HUES6 (cell line): ENCODE data around the gene ZPBP2.
"Not testable (repeated sequence)": the region's sequence is repeated elsewhere in the genome, so short reads cannot be mapped to it uniquely, and the experiment has no call there.

Experiments used
- H3K27ac ChIP-seq: 2 replicates; pipeline ENCODE4 v1.7.0; 2013; ENCODE audit warnings: low read depth, mild to moderate bottlenecking, low read length, inconsistent platforms
- H3K27me3 ChIP-seq: 2 replicates; pipeline ENCODE4 v1.6.1; 2013; ENCODE audit warnings: low read length; ENCODE audit not compliant: control insufficient read depth, insufficient read depth
- H3K36me3 ChIP-seq: 2 replicates; pipeline ENCODE4 v1.6.1; 2013; ENCODE audit warnings: low read length; ENCODE audit not compliant: control insufficient read depth, insufficient read depth
- H3K4me1 ChIP-seq: 2 replicates; pipeline ENCODE4 v1.6.1; 2013; ENCODE audit warnings: low read length; ENCODE audit not compliant: control insufficient read depth, insufficient read depth
- H3K4me3 ChIP-seq: 2 replicates; pipeline ENCODE4 v1.5.1; 2013; ENCODE audit warnings: low read depth, low read length
- H3K9ac ChIP-seq: one replicate; pipeline ENCODE4 v1.6.1; 2013; ENCODE audit warnings: mild to moderate bottlenecking, low read length
- H3K9me3 ChIP-seq: 2 replicates; pipeline ENCODE4 v1.6.1; 2013; ENCODE audit warnings: low read depth, low read length; ENCODE audit not compliant: control insufficient read depth, insufficient read depth

ZPBP2 gene

GRCh38 chr17:39835038-39835786 lies 32.8 kb upstream of the ZPBP2 start:
- H3K27me3 ChIP-seq, result no peaks in the 10 kb centered on the region
- no peaks in the 10 kb centered on the region for H3K4me1 ChIP-seq
- H3K4me3 ChIP-seq, result no peak overlapping the region
- no peaks in the 10 kb centered on the region for H3K36me3 ChIP-seq
- peaks cover 3% of the 10 kb centered on the region; the same call in 1 of the 2 replicates for H3K9me3 ChIP-seq
- no peak overlapping the region for H3K9ac ChIP-seq
- no peak overlapping the region for H3K27ac ChIP-seq

- H3K36me3 ChIP-seq, result no peaks in the 10 kb centered on the region
These were observed 31.9 kb upstream of the ZPBP2 start for GRCh38 chr17:39836117-39836516.

GRCh38 chr17:39838057-39838456 lies 29.9 kb upstream of the ZPBP2 start:
- Histone ChIP-seq H3K9ac (no peak overlapping the region), H3K4me1 (no peaks in the 10 kb centered on the region), H3K9me3 (peaks cover 3% of the 10 kb centered on the region; the same call in 1 of the 2 replicates), H3K36me3 (no peaks in the 10 kb centered on the region), H3K27me3 (no peaks in the 10 kb centered on the region), H3K4me3 (no peak overlapping the region), H3K27ac (no peak overlapping the region)

More at GRCh38 chr17:39836117-39836516, 31.9 kb upstream of the ZPBP2 start:
- H3K9me3 ChIP-seq, result peaks cover 3% of the 10 kb centered on the region; the same call in 1 of the 2 replicates
- no peaks in the 10 kb centered on the region for H3K4me1 ChIP-seq
- no peak overlapping the region for H3K9ac ChIP-seq
- H3K27ac ChIP-seq, result no peak overlapping the region
- H3K4me3 ChIP-seq, result no peak overlapping the region
- no peaks in the 10 kb centered on the region for H3K27me3 ChIP-seq

- H3K4me1 ChIP-seq, result no peaks in the 10 kb centered on the region
- H3K27me3 ChIP-seq, result no peaks in the 10 kb centered on the region
- peaks cover 3% of the 10 kb centered on the region; the same call in 1 of the 2 replicates for H3K9me3 ChIP-seq
- H3K36me3 ChIP-seq, result no peaks in the 10 kb centered on the region
- no peak overlapping the region for H3K4me3 ChIP-seq
- H3K9ac ChIP-seq, result no peak overlapping the region
- no peak overlapping the region for H3K27ac ChIP-seq
These were observed 29.2 kb upstream of the ZPBP2 start for GRCh38 chr17:39838784-39839183.

- Histone ChIP-seq H3K9me3 (no peaks in the 10 kb centered on the region), H3K4me1 (no peaks in the 10 kb centered on the region), H3K36me3 (no peaks in the 10 kb centered on the region), H3K27me3 (no peaks in the 10 kb centered on the region), H3K9ac (no peak overlapping the region), H3K4me3 (no peak overlapping the region), H3K27ac (no peak overlapping the region)
These were observed 26.8 kb upstream of the ZPBP2 start for GRCh38 chr17:39841134-39841683.

GRCh38 chr17:39845052-39845846 lies 22.8 kb upstream of the ZPBP2 start:
- no peak overlapping the region for H3K4me3 ChIP-seq
- H3K9ac ChIP-seq, result no peak overlapping the region
- H3K27me3 ChIP-seq, result no peaks in the 10 kb centered on the region
- H3K36me3 ChIP-seq, result no peaks in the 10 kb centered on the region
- no peaks in the 10 kb centered on the region for H3K9me3 ChIP-seq
- H3K4me1 ChIP-seq, result no peaks in the 10 kb centered on the region
- H3K27ac ChIP-seq, result no peak overlapping the region

DNA sequence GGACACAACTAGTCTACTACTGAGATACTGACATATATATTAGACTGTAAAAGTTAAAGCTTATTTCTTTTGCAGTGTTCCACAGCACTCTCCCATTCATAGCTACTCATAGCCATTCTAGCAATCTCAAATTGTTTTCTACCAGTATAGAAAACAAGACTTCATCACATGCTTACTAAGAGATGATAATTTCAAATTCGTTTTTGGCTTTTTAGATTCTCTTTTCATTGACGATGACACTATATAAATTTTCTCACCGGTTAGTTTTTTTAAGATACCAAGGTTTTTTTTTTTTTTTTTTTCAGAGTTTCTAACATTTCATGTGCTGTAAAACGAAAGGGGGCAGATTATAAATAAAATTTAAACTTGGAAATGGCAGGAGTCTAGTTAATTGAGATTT lies 21.8 kb upstream of the ZPBP2 start:
- H3K27me3 ChIP-seq, result no peaks in the 10 kb centered on the region
- no peaks in the 10 kb centered on the region for H3K9me3 ChIP-seq
- H3K36me3 ChIP-seq, result no peaks in the 10 kb centered on the region
- no peak overlapping the region for H3K9ac ChIP-seq
- no peaks in the 10 kb centered on the region for H3K4me1 ChIP-seq
- no peak overlapping the region for H3K4me3 ChIP-seq
- no peak overlapping the region for H3K27ac ChIP-seq

- Histone ChIP-seq H3K4me3 (no peak overlapping the region), H3K27ac (no peak overlapping the region), H3K36me3 (no peaks in the 10 kb centered on the region), H3K4me1 (no peaks in the 10 kb centered on the region), H3K9me3 (no peaks in the 10 kb centered on the region), H3K27me3 (no peaks in the 10 kb centered on the region), H3K9ac (no peak overlapping the region)
These were observed 19.4 kb upstream of the ZPBP2 start for GRCh38 chr17:39848600-39848999.

DNA sequence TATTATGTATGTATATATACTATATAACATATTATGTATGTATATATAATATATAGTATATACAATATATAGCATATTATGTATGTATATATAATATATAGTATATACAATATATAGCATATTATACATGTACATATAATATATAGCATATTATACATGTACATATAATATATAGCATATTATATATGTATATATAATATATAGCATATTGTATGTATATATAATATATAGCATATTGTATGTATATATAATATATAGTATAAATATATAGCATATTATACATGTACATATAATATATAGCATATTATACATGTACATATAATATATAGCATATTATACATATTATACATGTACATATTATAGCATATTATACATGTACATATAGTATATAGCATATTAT lies 17.8 kb upstream of the ZPBP2 start:
- not testable (repeated sequence) for H3K27ac ChIP-seq, H3K9ac ChIP-seq, H3K36me3 ChIP-seq, H3K4me1 ChIP-seq, H3K9me3 ChIP-seq, H3K27me3 ChIP-seq, H3K4me3 ChIP-seq

- Histone ChIP-seq H3K36me3 (no peaks in the 10 kb centered on the region), H3K4me3 (no peak overlapping the region), H3K9me3 (no peaks in the 10 kb centered on the region), H3K27ac (no peak overlapping the region), H3K27me3 (no peaks in the 10 kb centered on the region), H3K4me1 (no peaks in the 10 kb centered on the region), H3K9ac (no peak overlapping the region)
These were observed 15.8 kb upstream of the ZPBP2 start for GRCh38 chr17:39852239-39852638.

DNA sequence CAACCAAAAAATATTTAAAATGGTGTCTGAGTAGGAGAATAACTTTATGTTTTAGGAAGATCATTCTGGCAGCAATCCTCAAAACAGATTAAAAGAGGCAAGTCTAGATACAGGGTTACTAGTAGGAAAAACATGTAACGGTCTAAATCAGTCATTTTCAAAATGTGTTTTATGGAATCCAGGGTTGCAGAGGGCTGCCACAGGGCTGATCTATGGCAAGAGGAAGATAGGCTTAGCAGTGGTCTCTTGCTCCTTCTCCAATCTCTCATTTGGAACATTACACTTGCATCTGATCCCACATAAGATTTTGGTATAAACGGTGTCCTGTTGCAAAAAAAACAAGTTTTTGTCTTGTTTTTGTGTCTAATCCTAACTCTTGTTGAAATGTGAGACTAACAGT lies 13.1 kb upstream of the ZPBP2 start:
- Histone ChIP-seq H3K9me3 (no peaks in the 10 kb centered on the region), H3K9ac (no peak overlapping the region), H3K4me3 (no peak overlapping the region), H3K4me1 (no peaks in the 10 kb centered on the region), H3K27me3 (no peaks in the 10 kb centered on the region), H3K27ac (no peak overlapping the region), H3K36me3 (no peaks in the 10 kb centered on the region)
